DOHH2 (cell line): ENCODE measurements around the gene PCDHB13.

Experiments
- H3F3A ChIP-seq: fragments of 200-600 bp; sonication (generic), shearing (Covaris generic); 2 replicates; pipeline ENCODE4 v1.6.0; 2016; ENCODE audit warnings: antibody characterized with exemption, mild to moderate bottlenecking; ENCODE audit not compliant: control insufficient read depth, insufficient read depth
- H3K27ac ChIP-seq: fragments of 200-600 bp; sonication (generic); 2 replicates; pipeline ENCODE4 v1.5.1; 2014; ENCODE audit warnings: low read depth, mild to moderate bottlenecking, low read length, moderate library complexity
- H3K27me3 ChIP-seq: fragments of 200-600 bp; sonication (generic); 2 replicates; pipeline ENCODE4 v1.6.1; 2014; ENCODE audit warnings: mild to moderate bottlenecking, low read length, mixed read lengths; ENCODE audit not compliant: control insufficient read depth
- H3K36me3 ChIP-seq: fragments of 200-600 bp; sonication (generic); 2 replicates; pipeline ENCODE4 v1.6.1; 2014; ENCODE audit warnings: mild to moderate bottlenecking, low read length, moderate library complexity, mixed read lengths; ENCODE audit not compliant: control insufficient read depth
- H3K4me1 ChIP-seq: fragments of 200-600 bp; sonication (generic); 2 replicates; pipeline ENCODE4 v1.6.1; 2014; ENCODE audit warnings: mild to moderate bottlenecking, low read length, mixed read lengths; ENCODE audit not compliant: control insufficient read depth
- H3K4me2 ChIP-seq: fragments of 200-600 bp; sonication (generic); 2 replicates; pipeline ENCODE4 v1.6.0; 2014; ENCODE audit warnings: mild to moderate bottlenecking, low read length, moderate library complexity
- H3K4me3 ChIP-seq: fragments of 200-600 bp; sonication (generic); 2 replicates; pipeline ENCODE4 v1.5.1; 2014; ENCODE audit warnings: mild to moderate bottlenecking, low read length, mixed read lengths
- H3K79me2 ChIP-seq: fragments of 200-600 bp; sonication (generic); 2 replicates; pipeline ENCODE4 v1.6.1; 2014; ENCODE audit warnings: mild to moderate bottlenecking, low read length, mixed read lengths; ENCODE audit not compliant: control insufficient read depth
- H3K9me2 ChIP-seq: fragments of 200-600 bp; sonication (generic); replicated peaks from 2 replicates; pipeline ENCODE4 v1.6.1; 2014; ENCODE audit warnings: mild to moderate bottlenecking, low read length, mixed read lengths; ENCODE audit not compliant: control insufficient read depth
- H3K9me3 ChIP-seq: fragments of 200-600 bp; sonication (generic); 2 replicates; pipeline ENCODE4 v1.6.1; 2014; ENCODE audit warnings: antibody characterized with exemption, low read length, mixed read lengths; ENCODE audit not compliant: control insufficient read depth, insufficient read depth
- H4K20me1 ChIP-seq: fragments of 200-600 bp; sonication (generic); 2 replicates; pipeline ENCODE4 v1.6.0; 2014; ENCODE audit warnings: low read depth, mild to moderate bottlenecking, antibody characterized with exemption, low read length, moderate library complexity; ENCODE audit not compliant: control insufficient read depth, insufficient read depth
- EZH2phosphoT487 ChIP-seq: fragments of 200-600 bp; sonication (generic); IDR thresholded peaks from 2 replicates; pipeline ENCODE4 v1.6.1; 2017; ENCODE audit warnings: borderline replicate concordance, mild to moderate bottlenecking, antibody characterized with exemption, low read length, moderate library complexity, mixed read lengths
- TF ChIP-seq, protein P1 (sequence below): fragments of 200-600 bp; sonication (generic); IDR thresholded peaks from one replicate; pipeline ENCODE4 v1.5.1; 2014; ENCODE audit warnings: antibody characterized with exemption, mild to moderate bottlenecking, low read depth, low read length; ENCODE audit not compliant: poor library complexity, severe bottlenecking

Gene PCDHB13

DNA sequence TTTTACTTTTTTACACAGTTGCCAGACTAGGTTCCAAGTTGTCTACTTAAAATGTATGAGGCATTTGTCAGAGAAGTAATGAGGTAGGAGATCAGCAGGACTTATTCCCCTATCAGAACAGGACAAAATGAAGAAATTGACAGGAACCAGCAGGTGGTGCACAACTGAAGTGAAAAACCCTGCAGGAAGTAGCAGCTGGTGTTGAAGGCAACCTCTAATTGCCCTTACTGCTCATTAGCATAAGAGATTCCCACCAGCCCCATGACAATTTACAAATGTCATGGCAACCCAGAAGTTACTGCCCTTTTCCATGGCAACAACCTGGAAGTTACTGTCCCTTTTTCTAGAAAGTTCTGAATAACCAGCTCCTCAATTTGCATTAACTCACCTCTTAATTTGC lies 36.9 kb downstream of the PCDHB13 start:
- Histone ChIP-seq H3K27ac (no peak overlapping the region), H3K4me3 (no peak overlapping the region), H3K9me2 (no peaks in the 10 kb centered on the region), H4K20me1 (no peaks in the 10 kb centered on the region), H3K36me3 (no peaks in the 10 kb centered on the region), H3K79me2 (no peaks in the 10 kb centered on the region), H3K27me3 (no peaks in the 10 kb centered on the region), H3F3A (no peaks in the 10 kb centered on the region), H3K4me1 (no peaks in the 10 kb centered on the region), H3K9me3 (peaks cover 12% of the 10 kb centered on the region), H3K4me2 (no peak overlapping the region)
- TF ChIP-seq, protein P1, sequence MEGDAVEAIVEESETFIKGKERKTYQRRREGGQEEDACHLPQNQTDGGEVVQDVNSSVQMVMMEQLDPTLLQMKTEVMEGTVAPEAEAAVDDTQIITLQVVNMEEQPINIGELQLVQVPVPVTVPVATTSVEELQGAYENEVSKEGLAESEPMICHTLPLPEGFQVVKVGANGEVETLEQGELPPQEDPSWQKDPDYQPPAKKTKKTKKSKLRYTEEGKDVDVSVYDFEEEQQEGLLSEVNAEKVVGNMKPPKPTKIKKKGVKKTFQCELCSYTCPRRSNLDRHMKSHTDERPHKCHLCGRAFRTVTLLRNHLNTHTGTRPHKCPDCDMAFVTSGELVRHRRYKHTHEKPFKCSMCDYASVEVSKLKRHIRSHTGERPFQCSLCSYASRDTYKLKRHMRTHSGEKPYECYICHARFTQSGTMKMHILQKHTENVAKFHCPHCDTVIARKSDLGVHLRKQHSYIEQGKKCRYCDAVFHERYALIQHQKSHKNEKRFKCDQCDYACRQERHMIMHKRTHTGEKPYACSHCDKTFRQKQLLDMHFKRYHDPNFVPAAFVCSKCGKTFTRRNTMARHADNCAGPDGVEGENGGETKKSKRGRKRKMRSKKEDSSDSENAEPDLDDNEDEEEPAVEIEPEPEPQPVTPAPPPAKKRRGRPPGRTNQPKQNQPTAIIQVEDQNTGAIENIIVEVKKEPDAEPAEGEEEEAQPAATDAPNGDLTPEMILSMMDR = no peak
- no peak for TF ChIP-seq EZH2phosphoT487

DNA sequence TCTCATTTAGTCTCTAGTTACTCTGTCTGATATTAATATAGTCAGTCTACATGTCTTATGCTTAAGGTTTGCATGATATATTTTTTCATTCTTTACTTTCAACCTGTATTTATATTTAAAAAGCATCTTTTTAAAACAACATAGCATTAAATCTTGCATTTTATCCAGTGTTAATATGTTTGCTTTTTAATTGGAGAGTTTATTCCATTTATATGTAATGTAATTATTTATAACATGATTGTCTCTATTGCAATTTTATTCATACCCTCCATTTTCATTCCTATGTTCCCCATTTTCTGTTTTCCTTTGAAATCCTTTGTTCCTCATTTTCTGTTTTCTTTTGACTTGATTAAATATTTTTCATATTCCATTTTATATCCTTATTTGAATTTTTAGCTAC lies 44.7 kb downstream of the PCDHB13 start:
- Histone ChIP-seq H3F3A (no peaks in the 10 kb centered on the region), H3K79me2 (no peaks in the 10 kb centered on the region), H3K9me2 (no peaks in the 10 kb centered on the region), H3K9me3 (peaks cover 37% of the 10 kb centered on the region), H3K27me3 (no peaks in the 10 kb centered on the region), H3K4me1 (no peaks in the 10 kb centered on the region), H3K4me3 (no peak overlapping the region), H3K27ac (no peak overlapping the region), H4K20me1 (no peaks in the 10 kb centered on the region), H3K36me3 (no peaks in the 10 kb centered on the region), H3K4me2 (no peak overlapping the region)
- TF ChIP-seq, protein P1 = no peak
- TF ChIP-seq EZH2phosphoT487 = no peak

DNA sequence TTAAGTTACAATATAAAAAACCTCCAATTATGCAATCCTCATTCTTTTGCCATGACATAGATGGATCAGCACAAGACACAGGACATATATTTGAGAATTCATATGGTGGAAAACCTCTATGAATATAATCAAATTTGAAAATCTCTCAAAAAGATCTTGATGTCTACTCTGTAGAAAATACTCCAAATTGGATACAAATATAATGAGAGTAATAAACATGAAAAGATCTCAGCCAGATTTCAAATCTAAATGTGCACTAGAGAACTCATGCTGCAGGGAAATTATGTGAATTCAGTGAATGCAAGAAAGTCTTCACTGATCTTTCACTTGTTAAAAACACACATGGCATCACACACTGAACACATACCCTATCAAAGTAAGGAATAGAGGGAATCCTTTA lies 45.2 kb downstream of the PCDHB13 start:
- H3K9me3 ChIP-seq = peaks cover 37% of the 10 kb centered on the region
- no peaks in the 10 kb centered on the region for H4K20me1 ChIP-seq
- H3K9me2 ChIP-seq = no peaks in the 10 kb centered on the region

More for the DNA sequence above, 45.2 kb downstream of the PCDHB13 start:
- Histone ChIP-seq H3F3A (no peaks in the 10 kb centered on the region), H3K4me3 (no peak overlapping the region), H3K27ac (no peak overlapping the region), H3K27me3 (no peaks in the 10 kb centered on the region), H3K4me1 (no peaks in the 10 kb centered on the region), H3K36me3 (no peaks in the 10 kb centered on the region), H3K79me2 (no peaks in the 10 kb centered on the region), H3K4me2 (no peak overlapping the region)
- TF ChIP-seq, protein P1 = no peak
- no peak for TF ChIP-seq EZH2phosphoT487
